HepG2 (cell line): ENCODE results near the gene TRERF1. TPM values are rescaled to one million over a fixed set of nuclear protein-coding genes. Genes with fewer than 3 reads are reported as not detected.

Experiments used
- ATAC-seq: fragments of 200-7000 bp; cut with Tn5 transposase; 3 replicates; pipeline ENCODE4 v1.9.1; 2020; ENCODE audit warnings: mild to moderate bottlenecking, moderate library complexity
- BruUV-seq: library from RNA; stranded (reverse); fragments of 400-500 nt; replicated peaks from 2 replicates; lab custom pipeline; 2021; lab: Mats Ljungman, UMichigan
- CTCF ChIA-PET: fragments of 300-600 bp; formaldehyde crosslinking; extraction: SDS; loops from one replicate; lab custom pipeline; 2021; ENCODE audit warnings: low total read pairs, inconsistent platforms, low intra/inter-chr PET ratio; lab: Yijun Ruan, JAX
- POLR2A ChIA-PET: fragments of 350-600 bp; sonication (Branson Sonifier 250); formaldehyde crosslinking; loops from one replicate; lab custom pipeline; 2020; ENCODE audit warnings: antibody characterized with exemption, inconsistent platforms; lab: Yijun Ruan, JAX
- DNase-seq: peaks from one replicate; pipeline ENCODE4 v3.0.0-alpha.2; 2015; ENCODE audit warnings: low spot score
- FAIRE-seq: peaks from 3 replicates; lab custom pipeline; 2011; peaks lifted over from hg19 to GRCh38; lab: Jason Lieb, UNC
- H2AFZ ChIP-seq: one replicate; pipeline ENCODE4 v1.6.1; 2011; ENCODE audit warnings: low read length, inconsistent platforms
- H3K27ac ChIP-seq: fragments of 300-600 bp; 3 replicates; pipeline ENCODE4 v1.8.0; 2011; ENCODE audit warnings: mixed run types, mild to moderate bottlenecking, mixed read lengths, low read length, inconsistent platforms; ENCODE audit not compliant: insufficient read depth; ENCODE audit errors: extremely low read length
- H3K27me3 ChIP-seq, 2 experiments: fragments of 200-600 bp in 1 of 2; 2 replicates in 1 of 2; 3 replicates in 1 of 2; pipeline versions ENCODE4 v1.6.0 to v1.8.0; 2011; ENCODE audit warnings: low read length in 2 of 2, mild to moderate bottlenecking in 2 of 2, moderate library complexity in 2 of 2, inconsistent platforms in 1 of 2; ENCODE audit not compliant: insufficient read depth in 2 of 2, control insufficient read depth in 1 of 2
- H3K36me3 ChIP-seq, 2 experiments: fragments of 200-600 bp in 1 of 2; replicated peaks in 1 of 2; 2 replicates in 1 of 2; 3 replicates in 1 of 2; pipeline versions ENCODE4 v1.5.1 to v1.8.0; 2011; ENCODE audit warnings: low read length in 2 of 2, inconsistent platforms in 1 of 2; ENCODE audit not compliant: insufficient read depth in 2 of 2, control insufficient read depth in 1 of 2
- H3K4me1 ChIP-seq: 2 replicates; pipeline ENCODE4 v1.5.1; 2012; ENCODE audit warnings: low read length, inconsistent platforms; ENCODE audit not compliant: insufficient read depth
- H3K4me2 ChIP-seq: 2 replicates; pipeline ENCODE4 v1.6.0; 2011; ENCODE audit warnings: low read depth, low read length, inconsistent platforms
- H3K4me3 ChIP-seq, 3 experiments: fragments of 200-600 bp in 1 of 3; sonication (generic), shearing (Covaris generic) in 1 of 3; replicated peaks in 1 of 3; 2 replicates each; pipeline ENCODE4 v1.5.1; 2011 to 2016; ENCODE audit warnings: low read length in 3 of 3, inconsistent platforms in 2 of 3, low read depth in 2 of 3, mild to moderate bottlenecking in 2 of 3, control low read depth in 1 of 3, mixed read lengths in 1 of 3; ENCODE audit not compliant: insufficient read depth in 1 of 3
- H3K79me2 ChIP-seq: one replicate; pipeline ENCODE4 v1.6.1; 2011; ENCODE audit warnings: low read length, inconsistent platforms; ENCODE audit not compliant: insufficient read depth
- H3K9ac ChIP-seq: 2 replicates; pipeline ENCODE4 v1.6.0; 2011; ENCODE audit warnings: mild to moderate bottlenecking, low read depth, low read length, inconsistent platforms; ENCODE audit not compliant: insufficient read depth
- H3K9me3 ChIP-seq: 2 replicates; pipeline ENCODE4 v1.5.1; 2012; ENCODE audit warnings: mild to moderate bottlenecking, low read length
- H4K20me1 ChIP-seq: 2 replicates; pipeline ENCODE4 v1.6.0; 2011; ENCODE audit warnings: inconsistent platforms, mild to moderate bottlenecking, low read length, moderate library complexity; ENCODE audit not compliant: insufficient read depth
- CC2D1A ChIP-seq: sonication (generic); formaldehyde crosslinking; IDR thresholded peaks from 2 replicates; pipeline ENCODE4 v1.8.1; 2023; ENCODE audit warnings: mild to moderate bottlenecking, missing genetic modification reagents
- CHD2 ChIP-seq: IDR thresholded peaks from 2 replicates; pipeline ENCODE4 v1.6.1; 2011; ENCODE audit warnings: low read depth, low read length, improper control_type of control experiment
- DPF2 ChIP-seq: sonication (generic); formaldehyde crosslinking; IDR thresholded peaks from 2 replicates; pipeline ENCODE4 v1.4.0; 2020; ENCODE audit warnings: mild to moderate bottlenecking, low read depth, missing genetic modification reagents, borderline replicate concordance
- GLI4 ChIP-seq: sonication (generic); formaldehyde crosslinking; IDR thresholded peaks from 2 replicates; pipeline ENCODE4 v1.5.1; 2020; ENCODE audit warnings: missing genetic modification reagents, mild to moderate bottlenecking, moderate library complexity, borderline replicate concordance
- KDM2A ChIP-seq: sonication (generic); formaldehyde crosslinking; IDR thresholded peaks from 2 replicates; pipeline ENCODE4 v1.4.0; 2020; ENCODE audit warnings: low read depth, missing genetic modification reagents, borderline replicate concordance
- MAF1 ChIP-seq: sonication (generic); formaldehyde crosslinking; IDR thresholded peaks from 2 replicates; pipeline ENCODE4 v1.5.0; 2020; ENCODE audit warnings: missing genetic modification reagents, borderline replicate concordance
- MED13 ChIP-seq: sonication (generic); formaldehyde crosslinking; IDR thresholded peaks from 2 replicates; pipeline ENCODE4 v1.5.0; 2020; ENCODE audit warnings: missing genetic modification reagents
- MIER2 ChIP-seq: IDR thresholded peaks from 2 replicates; pipeline ENCODE4 v1.6.1; 2016; ENCODE audit warnings: missing biosample characterization, missing genetic modification reagents
- NFRKB ChIP-seq: fragments of 450-650 bp; IDR thresholded peaks from 2 replicates; pipeline ENCODE4 v1.6.1; 2017
- SAP130 ChIP-seq: IDR thresholded peaks from 2 replicates; pipeline ENCODE4 v1.6.1; 2016; ENCODE audit warnings: low read depth
- THAP11 ChIP-seq: IDR thresholded peaks from 2 replicates; pipeline ENCODE4 v1.6.1; 2016; ENCODE audit warnings: missing biosample characterization, missing genetic modification reagents
- ZNF747 ChIP-seq: sonication (generic); formaldehyde crosslinking; IDR thresholded peaks from 2 replicates; pipeline ENCODE4 v1.8.1; 2023; ENCODE audit warnings: missing genetic modification reagents, mild to moderate bottlenecking, borderline replicate concordance
- ZNF83 ChIP-seq: sonication (generic); formaldehyde crosslinking; IDR thresholded peaks from 2 replicates; pipeline ENCODE4 v1.4.0; 2020; ENCODE audit warnings: missing genetic modification reagents, mild to moderate bottlenecking, borderline replicate concordance
- ZNF883 ChIP-seq: sonication (generic); formaldehyde crosslinking; IDR thresholded peaks from 2 replicates; pipeline ENCODE4 v1.5.1; 2020; ENCODE audit warnings: mild to moderate bottlenecking, missing genetic modification reagents; ENCODE audit errors: not compliant biosample characterization
- WGBS: methylation state at CpG from one replicate; pipeline ENCODE4 v1.1.6; 2017; ENCODE audit warnings: low lambda C conversion rate; 5-methylcytosine and 5-hydroxymethylcytosine counted together
- in situ Hi-C: cut with HindIII; loops from 2 replicates; pipeline ENCODE4 v1.10.0; 2017; ENCODE audit warnings: low pct_unique_long_range_greater_than_20kb; ENCODE audit not compliant: extremely low pct_ligation_motif_present
- intact Hi-C: fragments of 100-400 bp; cut with micrococcal nuclease; formaldehyde crosslinking; loops from one replicate; pipeline ENCODE4 v1.10.0; 2022; ENCODE audit not compliant: unreplicated experiment
- polyA plus RNA-seq, 8 experiments: library from polyadenylated mRNA; depleted of rRNA in 3 of 8; stranded (reverse) in 7 of 8; unstranded in 1 of 8; fragments of >200 nt; fragmentation: Illumina TruSeq in 4 of 8; extraction: Trizol in 4 of 8; gene quantifications; 2 replicates each; pipeline versions ENCODE4 v1.2.1 to v1.2.3, GENCODE V29; 2011 to 2016; ENCODE audit warnings: low read depth in 4 of 8, missing spikeins in 1 of 8, mixed read lengths in 1 of 8; ENCODE audit not compliant: insufficient read depth in 1 of 8
- total RNA-seq, 5 experiments: library from RNA; depleted of rRNA; stranded (reverse); fragments of >200 nt; fragmentation: Illumina TruSeq; extraction: Trizol; gene quantifications; 2 replicates each; pipeline ENCODE4 v1.2.3, GENCODE V29; 2016; ENCODE audit warnings: low read depth in 1 of 5
- TF ChIP-seq, protein P1 (sequence below): IDR thresholded peaks from 2 replicates; pipeline ENCODE4 v1.6.1; 2012; ENCODE audit warnings: inconsistent platforms
- TF ChIP-seq, protein P2 (sequence below): IDR thresholded peaks from 2 replicates; pipeline ENCODE4 v1.6.1; 2016; ENCODE audit warnings: low read depth, control low read depth
- TF ChIP-seq, protein P3 (sequence below): sonication (generic); formaldehyde crosslinking; IDR thresholded peaks from 2 replicates; pipeline ENCODE4 v1.4.0; 2020; ENCODE audit warnings: missing genetic modification reagents

The TRERF1 gene
- total and polyA plus RNA-seq, 2 of the 13 experiments (the other 11 are each of a cell fraction or from before 2014, with no cell fraction given): 0.02 TPM; not detected in 1

DNA sequence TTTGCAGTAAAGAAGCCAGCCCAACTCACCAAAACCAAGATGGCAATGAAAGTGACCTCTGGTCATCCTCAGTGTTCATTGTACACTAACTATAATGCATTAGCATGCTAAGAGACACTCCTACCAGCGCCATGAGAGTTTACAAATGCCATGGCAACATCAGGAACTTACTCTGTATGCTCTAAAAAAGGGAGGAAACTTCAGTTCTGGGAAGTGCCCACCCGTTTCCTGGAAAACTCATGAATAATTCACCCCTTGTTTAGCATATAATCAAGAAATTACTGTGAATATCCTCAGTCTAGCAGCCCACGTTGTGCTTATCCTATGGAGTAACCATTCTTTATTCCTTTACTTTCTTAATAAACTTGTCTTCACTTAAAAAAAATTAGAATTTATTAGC, 19.4 kb upstream of the TRERF1 start:
- Histone ChIP-seq H3K4me2 (no peak overlapping the region), H3K27ac (no peak overlapping the region), H3K4me1 (peaks cover 9% of the 10 kb centered on the region), H3K79me2 (no peaks in the 10 kb centered on the region), H3K4me3 (no peak overlapping the region), H3K9ac (no peak overlapping the region), H3K9me3 (no peaks in the 10 kb centered on the region; the same call in 1 of the 2 replicates), H4K20me1 (no peaks in the 10 kb centered on the region), H3K36me3 (no peaks in the 10 kb centered on the region), H3K27me3 (no peaks in the 10 kb centered on the region; a peak in 1 of 5 replicates), H2AFZ (no peak overlapping the region)
- ChIA-PET POLR2A (no interaction called here), CTCF (no interaction called here)
- ATAC-seq (no peak), FAIRE-seq (no peak), DNase-seq (no peak)
- intact Hi-C loops (no loop called here), in situ Hi-C loops (no loop called here)
- no peak for TF ChIP-seq GLI4 (CRISPR knock-in tag)
- no peak for TF ChIP-seq ZNF883 (CRISPR knock-in tag)
- TF ChIP-seq KDM2A: no peak
- TF ChIP-seq MIER2 (CRISPR knock-in tag): no peak
- TF ChIP-seq, protein P1, sequence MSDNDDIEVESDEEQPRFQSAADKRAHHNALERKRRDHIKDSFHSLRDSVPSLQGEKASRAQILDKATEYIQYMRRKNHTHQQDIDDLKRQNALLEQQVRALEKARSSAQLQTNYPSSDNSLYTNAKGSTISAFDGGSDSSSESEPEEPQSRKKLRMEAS: no peak
- TF ChIP-seq, protein P2, sequence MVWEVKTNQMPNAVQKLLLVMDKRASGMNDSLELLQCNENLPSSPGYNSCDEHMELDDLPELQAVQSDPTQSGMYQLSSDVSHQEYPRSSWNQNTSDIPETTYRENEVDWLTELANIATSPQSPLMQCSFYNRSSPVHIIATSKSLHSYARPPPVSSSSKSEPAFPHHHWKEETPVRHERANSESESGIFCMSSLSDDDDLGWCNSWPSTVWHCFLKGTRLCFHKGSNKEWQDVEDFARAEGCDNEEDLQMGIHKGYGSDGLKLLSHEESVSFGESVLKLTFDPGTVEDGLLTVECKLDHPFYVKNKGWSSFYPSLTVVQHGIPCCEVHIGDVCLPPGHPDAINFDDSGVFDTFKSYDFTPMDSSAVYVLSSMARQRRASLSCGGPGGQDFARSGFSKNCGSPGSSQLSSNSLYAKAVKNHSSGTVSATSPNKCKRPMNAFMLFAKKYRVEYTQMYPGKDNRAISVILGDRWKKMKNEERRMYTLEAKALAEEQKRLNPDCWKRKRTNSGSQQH (CRISPR knock-in tag): no peak
- no peak for TF ChIP-seq MED13 (CRISPR knock-in tag)
- TF ChIP-seq CC2D1A: no peak
- TF ChIP-seq DPF2 (CRISPR knock-in tag): no peak
- no peak for TF ChIP-seq THAP11 (CRISPR knock-in tag)
- TF ChIP-seq CHD2: no peak
- TF ChIP-seq, protein P3, sequence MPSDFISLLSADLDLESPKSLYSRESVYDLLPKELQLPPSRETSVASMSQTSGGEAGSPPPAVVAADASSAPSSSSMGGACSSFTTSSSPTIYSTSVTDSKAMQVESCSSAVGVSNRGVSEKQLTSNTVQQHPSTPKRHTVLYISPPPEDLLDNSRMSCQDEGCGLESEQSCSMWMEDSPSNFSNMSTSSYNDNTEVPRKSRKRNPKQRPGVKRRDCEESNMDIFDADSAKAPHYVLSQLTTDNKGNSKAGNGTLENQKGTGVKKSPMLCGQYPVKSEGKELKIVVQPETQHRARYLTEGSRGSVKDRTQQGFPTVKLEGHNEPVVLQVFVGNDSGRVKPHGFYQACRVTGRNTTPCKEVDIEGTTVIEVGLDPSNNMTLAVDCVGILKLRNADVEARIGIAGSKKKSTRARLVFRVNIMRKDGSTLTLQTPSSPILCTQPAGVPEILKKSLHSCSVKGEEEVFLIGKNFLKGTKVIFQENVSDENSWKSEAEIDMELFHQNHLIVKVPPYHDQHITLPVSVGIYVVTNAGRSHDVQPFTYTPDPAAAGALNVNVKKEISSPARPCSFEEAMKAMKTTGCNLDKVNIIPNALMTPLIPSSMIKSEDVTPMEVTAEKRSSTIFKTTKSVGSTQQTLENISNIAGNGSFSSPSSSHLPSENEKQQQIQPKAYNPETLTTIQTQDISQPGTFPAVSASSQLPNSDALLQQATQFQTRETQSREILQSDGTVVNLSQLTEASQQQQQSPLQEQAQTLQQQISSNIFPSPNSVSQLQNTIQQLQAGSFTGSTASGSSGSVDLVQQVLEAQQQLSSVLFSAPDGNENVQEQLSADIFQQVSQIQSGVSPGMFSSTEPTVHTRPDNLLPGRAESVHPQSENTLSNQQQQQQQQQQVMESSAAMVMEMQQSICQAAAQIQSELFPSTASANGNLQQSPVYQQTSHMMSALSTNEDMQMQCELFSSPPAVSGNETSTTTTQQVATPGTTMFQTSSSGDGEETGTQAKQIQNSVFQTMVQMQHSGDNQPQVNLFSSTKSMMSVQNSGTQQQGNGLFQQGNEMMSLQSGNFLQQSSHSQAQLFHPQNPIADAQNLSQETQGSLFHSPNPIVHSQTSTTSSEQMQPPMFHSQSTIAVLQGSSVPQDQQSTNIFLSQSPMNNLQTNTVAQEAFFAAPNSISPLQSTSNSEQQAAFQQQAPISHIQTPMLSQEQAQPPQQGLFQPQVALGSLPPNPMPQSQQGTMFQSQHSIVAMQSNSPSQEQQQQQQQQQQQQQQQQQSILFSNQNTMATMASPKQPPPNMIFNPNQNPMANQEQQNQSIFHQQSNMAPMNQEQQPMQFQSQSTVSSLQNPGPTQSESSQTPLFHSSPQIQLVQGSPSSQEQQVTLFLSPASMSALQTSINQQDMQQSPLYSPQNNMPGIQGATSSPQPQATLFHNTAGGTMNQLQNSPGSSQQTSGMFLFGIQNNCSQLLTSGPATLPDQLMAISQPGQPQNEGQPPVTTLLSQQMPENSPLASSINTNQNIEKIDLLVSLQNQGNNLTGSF (CRISPR knock-in tag): no peak
- TF ChIP-seq ZNF747 (CRISPR knock-in tag): no peak
- TF ChIP-seq SAP130 (CRISPR knock-in tag): no peak
- no peak for TF ChIP-seq MAF1 (CRISPR knock-in tag)
- TF ChIP-seq NFRKB: no peak
- TF ChIP-seq ZNF83 (CRISPR knock-in tag): no peak
- BruUV-seq: no TSS peak
- WGBS: 19% methylated on average over 3 of the region's 3 CpGs
